Fibroblast of mammary gland (primary cell): ENCODE measurements around the gene AGPAT3.

ENCODE experiments used
- DNase-seq: peaks from one replicate; pipeline ENCODE4 v3.0.0-alpha.2; 2010; ENCODE audit warnings: low read depth
- H3K4me3 ChIP-seq: 2 replicates; pipeline ENCODE4 v1.5.1; 2011; ENCODE audit warnings: low read depth, mild to moderate bottlenecking, low read length, moderate library complexity; ENCODE audit not compliant: control insufficient read depth
- TF ChIP-seq, protein P1 (sequence below): conservative IDR thresholded peaks from 2 replicates; pipeline ENCODE4 v1.5.1; 2011; ENCODE audit warnings: low read depth, low read length, inconsistent platforms; ENCODE audit not compliant: control insufficient read depth, insufficient read depth

AGPAT3 gene

DNA sequence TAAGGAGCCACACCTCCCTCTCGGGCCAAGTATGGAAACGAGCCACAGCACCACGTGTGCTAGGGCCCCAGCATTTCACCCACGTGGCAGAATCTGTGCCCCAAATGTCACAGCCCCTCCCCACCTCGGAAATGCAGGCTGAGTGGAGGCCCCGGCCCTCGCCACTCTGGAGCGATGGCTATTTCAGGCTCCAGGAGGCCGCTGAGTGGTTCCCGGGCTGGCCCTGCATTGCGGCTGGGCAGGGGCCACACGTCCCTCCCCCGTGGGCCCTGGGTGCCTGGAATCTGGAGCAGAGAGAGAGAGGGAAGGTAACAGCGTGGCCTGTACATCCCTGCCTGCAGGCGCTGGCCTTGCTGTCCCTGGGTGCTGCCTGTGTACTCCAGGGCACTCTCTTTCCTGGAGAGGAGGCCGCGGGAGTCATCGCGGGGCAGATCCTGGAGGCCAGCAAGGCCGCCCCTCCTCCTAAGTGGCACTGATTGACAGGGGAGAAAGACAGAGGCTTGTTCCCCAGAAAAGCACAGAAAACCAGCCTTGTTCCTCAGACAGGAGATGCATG, 79.1 kb downstream of the AGPAT3 start:
- no peak for DNase-seq
- TF ChIP-seq, protein P1, sequence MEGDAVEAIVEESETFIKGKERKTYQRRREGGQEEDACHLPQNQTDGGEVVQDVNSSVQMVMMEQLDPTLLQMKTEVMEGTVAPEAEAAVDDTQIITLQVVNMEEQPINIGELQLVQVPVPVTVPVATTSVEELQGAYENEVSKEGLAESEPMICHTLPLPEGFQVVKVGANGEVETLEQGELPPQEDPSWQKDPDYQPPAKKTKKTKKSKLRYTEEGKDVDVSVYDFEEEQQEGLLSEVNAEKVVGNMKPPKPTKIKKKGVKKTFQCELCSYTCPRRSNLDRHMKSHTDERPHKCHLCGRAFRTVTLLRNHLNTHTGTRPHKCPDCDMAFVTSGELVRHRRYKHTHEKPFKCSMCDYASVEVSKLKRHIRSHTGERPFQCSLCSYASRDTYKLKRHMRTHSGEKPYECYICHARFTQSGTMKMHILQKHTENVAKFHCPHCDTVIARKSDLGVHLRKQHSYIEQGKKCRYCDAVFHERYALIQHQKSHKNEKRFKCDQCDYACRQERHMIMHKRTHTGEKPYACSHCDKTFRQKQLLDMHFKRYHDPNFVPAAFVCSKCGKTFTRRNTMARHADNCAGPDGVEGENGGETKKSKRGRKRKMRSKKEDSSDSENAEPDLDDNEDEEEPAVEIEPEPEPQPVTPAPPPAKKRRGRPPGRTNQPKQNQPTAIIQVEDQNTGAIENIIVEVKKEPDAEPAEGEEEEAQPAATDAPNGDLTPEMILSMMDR: no peak
- no peak overlapping the region for H3K4me3 ChIP-seq

DNA sequence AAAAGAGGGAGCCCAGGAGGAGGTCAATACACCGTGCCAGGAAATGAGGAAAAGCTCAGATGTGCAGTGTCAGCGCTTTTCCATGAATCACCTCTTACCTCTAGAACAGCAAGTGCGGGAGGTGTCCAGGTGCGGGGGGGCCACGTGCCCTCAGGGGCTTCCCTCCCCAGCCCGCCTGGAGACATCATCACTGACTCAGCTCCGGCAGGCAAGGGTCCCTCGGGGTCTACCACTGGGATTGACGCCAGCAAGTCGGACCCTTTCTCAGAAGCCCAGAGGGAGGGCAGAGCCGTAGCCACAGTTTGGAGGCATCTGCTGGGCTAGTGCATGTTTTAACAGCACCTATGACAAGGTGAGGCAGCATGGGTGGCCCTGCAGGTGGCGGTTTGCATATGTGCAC, 79.7 kb downstream of the AGPAT3 start:
- no peak for DNase-seq
- TF ChIP-seq, protein P1: no peak
- no peak overlapping the region for H3K4me3 ChIP-seq

DNA sequence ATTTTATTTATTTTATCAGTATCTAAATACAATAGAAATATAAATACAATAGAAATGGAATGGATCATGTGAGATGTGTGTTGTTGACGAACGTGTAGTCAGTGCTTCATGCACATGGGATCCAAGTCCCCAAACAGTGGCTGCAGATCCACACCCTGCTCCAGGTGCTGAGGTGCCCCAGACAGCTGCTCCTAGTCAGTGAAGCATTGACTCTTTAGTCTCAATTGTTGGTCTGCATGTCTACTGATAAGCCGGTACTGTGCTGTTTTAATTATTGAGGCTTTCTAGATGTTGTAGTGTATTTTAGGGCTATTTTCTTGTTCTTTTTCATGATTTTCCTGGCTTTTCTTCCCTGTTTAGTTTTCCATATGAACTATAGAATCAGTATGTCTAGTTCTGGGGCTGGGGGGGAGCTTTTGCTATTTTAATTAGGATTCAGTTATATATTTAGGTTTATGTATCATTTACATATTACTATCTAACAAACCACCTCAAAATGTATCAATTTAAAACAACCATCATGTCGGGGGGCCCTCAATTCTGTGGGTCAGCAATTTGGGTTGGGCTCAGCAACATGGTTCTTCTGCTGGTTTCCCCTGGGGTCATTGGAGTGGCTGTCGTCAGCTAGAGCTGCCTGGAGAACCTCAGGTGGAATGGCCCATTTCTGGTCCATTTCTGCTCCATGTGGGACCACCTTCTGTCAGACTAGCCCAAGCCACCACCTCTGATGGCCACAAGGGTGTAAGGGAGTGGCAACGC, 83.9 kb downstream of the AGPAT3 start:
- TF ChIP-seq, protein P1: no peak
- no peak for DNase-seq
- no peak overlapping the region for H3K4me3 ChIP-seq

DNA sequence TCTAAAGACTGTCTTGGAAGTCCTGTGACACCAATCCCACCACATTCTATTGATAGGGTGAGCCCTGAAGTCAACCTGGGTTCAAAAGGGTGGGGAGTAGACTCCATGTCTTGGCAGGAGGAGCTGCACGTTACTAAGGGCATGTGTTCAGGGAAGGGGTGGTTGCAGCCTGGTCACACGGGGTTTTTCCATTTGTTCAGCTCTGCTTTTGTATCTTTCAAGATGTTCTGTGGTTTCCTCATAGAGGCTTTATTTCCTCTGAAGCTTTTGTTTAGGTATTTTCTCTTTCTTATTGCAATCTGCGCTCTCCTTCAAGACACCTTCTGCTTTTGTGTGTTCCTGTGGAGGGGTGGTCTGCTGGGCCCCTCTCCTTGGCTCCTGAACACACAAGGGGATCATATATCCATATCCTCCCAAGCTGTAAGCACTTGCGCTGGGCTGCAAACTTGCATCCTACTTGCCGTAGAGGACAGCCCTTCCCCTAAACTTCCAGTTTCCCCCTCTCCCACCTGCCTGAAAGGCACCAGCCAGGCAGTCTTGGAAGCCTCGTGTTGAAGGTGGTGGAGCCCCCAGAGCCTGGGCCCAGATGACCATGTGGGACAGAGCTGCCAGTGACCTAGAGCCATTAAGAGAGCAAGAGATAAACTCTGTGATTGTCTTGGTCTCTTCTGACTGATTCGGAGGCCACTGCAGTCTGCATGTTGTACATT, 84.6 kb downstream of the AGPAT3 start:
- TF ChIP-seq, protein P1: no peak
- H3K4me3 ChIP-seq: no peak overlapping the region
- DNase-seq: no peak

DNA sequence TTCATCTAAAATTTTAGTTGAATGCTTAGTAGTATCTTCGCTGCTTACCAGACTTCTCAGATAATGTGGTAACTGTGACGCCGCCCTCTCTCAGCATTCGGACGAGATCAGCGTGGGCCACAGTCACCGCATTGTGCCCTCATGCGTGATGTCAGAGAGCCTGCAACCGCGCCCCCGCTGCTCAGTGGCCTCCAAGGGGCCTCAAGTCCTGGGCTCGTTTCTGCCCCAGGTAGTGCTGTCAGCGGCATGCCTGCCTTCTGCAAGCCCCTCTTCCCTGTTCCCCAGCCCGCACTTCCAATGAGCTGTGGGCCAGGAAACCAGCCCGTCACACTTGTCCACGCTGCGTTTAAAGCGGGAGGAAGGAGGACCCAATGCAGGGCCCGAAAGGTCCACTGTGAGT, 85.5 kb downstream of the AGPAT3 start:
- no peak for DNase-seq
- H3K4me3 ChIP-seq: no peak overlapping the region
- TF ChIP-seq, protein P1: no peak

DNA sequence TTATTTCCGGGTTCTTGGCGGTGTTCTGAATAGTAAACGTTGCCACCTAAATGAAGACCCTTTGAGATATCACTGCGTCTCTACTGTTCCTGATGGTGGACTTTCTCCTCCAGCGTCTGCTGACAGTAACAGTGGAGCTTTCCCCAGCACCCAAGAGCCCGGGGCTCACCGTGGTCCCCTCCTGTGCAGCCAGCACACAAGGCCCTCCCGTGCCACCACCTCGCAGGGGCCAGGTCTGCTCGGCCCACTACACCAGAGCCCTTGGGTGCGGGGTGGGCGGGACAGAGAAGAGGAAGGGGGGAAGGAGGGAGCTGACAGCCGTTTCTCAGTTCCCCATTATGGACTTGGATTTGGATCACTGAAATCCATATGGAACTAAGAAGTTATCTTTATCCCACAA, 85.9 kb downstream of the AGPAT3 start:
- no peak overlapping the region for H3K4me3 ChIP-seq
- DNase-seq: no peak
- TF ChIP-seq, protein P1: no peak
